BLaER1 (cell line): ENCODE data around the gene KCTD16.

Experiments used
- H3K27ac ChIP-seq: shearing (Covaris generic); formaldehyde crosslinking; 2 replicates; pipeline ENCODE4 v1.8.1; 2022
- H3K27me3 ChIP-seq: shearing (Covaris generic); formaldehyde crosslinking; 2 replicates; pipeline ENCODE4 v1.8.1; 2022
- H3K36me3 ChIP-seq: shearing (Covaris generic); formaldehyde crosslinking; 2 replicates; pipeline ENCODE4 v1.8.1; 2022
- H3K4me1 ChIP-seq: shearing (Covaris generic); formaldehyde crosslinking; 2 replicates; pipeline ENCODE4 v1.8.1; 2022
- H3K4me2 ChIP-seq: shearing (Covaris generic); formaldehyde crosslinking; 2 replicates; pipeline ENCODE4 v1.8.1; 2022
- H3K4me3 ChIP-seq: shearing (Covaris generic); formaldehyde crosslinking; 2 replicates; pipeline ENCODE4 v1.8.1; 2022
- H3K9ac ChIP-seq: shearing (Covaris generic); formaldehyde crosslinking; 2 replicates; pipeline ENCODE4 v1.8.1; 2022
- H3K9me3 ChIP-seq: shearing (Covaris generic); formaldehyde crosslinking; 2 replicates; pipeline ENCODE4 v1.8.1; 2022
- H4K20me1 ChIP-seq: shearing (Covaris generic); formaldehyde crosslinking; 2 replicates; pipeline ENCODE4 v1.8.1; 2022
- Cebpa-rat ChIP-seq: shearing (Covaris generic); IDR thresholded peaks from 2 replicates; pipeline ENCODE4 v1.8.1; 2022

KCTD16 gene

GRCh38 chr5:144405991-144406390 lies 235.3 kb downstream of the KCTD16 start:
- Histone ChIP-seq H3K27me3 (no peaks in the 10 kb centered on the region), H3K36me3 (no peaks in the 10 kb centered on the region), H3K4me2 (no peak overlapping the region), H3K4me1 (no peaks in the 10 kb centered on the region), H4K20me1 (no peaks in the 10 kb centered on the region), H3K9me3 (no peaks in the 10 kb centered on the region), H3K27ac (no peak overlapping the region), H3K9ac (no peak overlapping the region), H3K4me3 (no peak overlapping the region)
- no peak for TF ChIP-seq Cebpa-rat

DNA sequence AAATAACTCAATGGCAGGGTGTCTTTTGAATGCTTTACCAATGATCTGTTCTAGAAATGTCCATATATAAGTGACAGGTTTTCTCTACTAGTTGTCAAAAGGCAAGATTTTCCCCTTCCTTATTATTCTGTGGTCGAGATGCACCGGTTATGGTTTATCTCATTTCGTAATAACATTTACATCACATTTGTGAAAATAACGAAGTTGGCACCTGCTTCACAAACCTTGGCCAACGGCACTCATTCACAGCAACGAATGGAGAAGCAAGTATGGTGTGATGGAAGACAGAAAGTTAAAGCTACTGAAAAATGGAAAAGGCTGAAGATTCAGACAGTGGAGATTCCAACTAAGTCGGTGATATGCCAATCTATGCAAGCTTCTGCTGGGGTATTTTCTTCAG lies 235.8 kb downstream of the KCTD16 start:
- H3K36me3 ChIP-seq, result no peaks in the 10 kb centered on the region

DNA sequence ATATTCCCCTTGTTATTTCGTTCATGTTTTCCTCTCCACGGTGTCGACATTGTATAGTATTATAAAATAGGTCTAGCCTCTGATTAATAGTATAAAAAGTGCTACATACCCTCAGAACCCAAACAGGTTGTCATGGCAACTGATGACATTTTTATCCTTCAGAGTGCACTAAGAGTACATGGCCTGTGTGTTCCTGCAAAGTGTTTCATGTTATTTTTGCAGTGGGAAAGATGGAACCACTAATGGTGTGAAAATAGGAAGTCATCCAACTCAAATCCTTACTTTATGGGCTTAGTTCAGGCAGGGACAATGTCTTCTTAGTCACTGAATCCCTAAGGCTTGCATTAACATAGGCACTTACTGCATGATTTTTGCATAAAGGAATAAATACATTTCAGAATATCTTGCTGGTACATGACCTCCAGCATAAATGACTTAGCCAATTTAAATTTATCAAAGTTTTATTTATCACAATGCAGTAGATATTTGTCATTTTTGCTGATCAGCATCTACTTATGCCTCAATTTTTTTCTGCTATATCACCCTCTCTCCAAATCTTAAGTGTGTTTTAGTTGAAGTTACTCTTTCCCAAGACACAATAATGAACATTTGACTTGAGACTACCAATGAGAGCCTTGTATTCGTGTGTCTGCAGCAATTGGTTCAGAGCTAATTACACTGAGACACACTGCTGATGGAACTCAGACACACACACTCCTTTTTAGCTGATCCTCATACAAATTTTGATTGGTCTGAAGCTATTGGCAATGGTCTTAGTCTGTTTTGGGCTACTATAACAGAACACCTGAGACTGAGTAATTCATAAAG lies 243.7 kb downstream of the KCTD16 start:
- Histone ChIP-seq H3K9ac (no peak overlapping the region), H3K4me3 (no peak overlapping the region), H3K4me1 (no peaks in the 10 kb centered on the region), H4K20me1 (no peaks in the 10 kb centered on the region), H3K27ac (no peak overlapping the region), H3K9me3 (peaks cover 8% of the 10 kb centered on the region), H3K4me2 (no peak overlapping the region), H3K36me3 (no peaks in the 10 kb centered on the region), H3K27me3 (no peaks in the 10 kb centered on the region)
- TF ChIP-seq Cebpa-rat, result no peak

More for the DNA sequence above, 235.8 kb downstream of the KCTD16 start:
- no peak overlapping the region for H3K27ac ChIP-seq
- H3K9ac ChIP-seq, result no peak overlapping the region
- H3K9me3 ChIP-seq, result no peaks in the 10 kb centered on the region
- H3K4me1 ChIP-seq, result no peaks in the 10 kb centered on the region
- no peak overlapping the region for H3K4me3 ChIP-seq
- H3K4me2 ChIP-seq, result no peak overlapping the region
- no peaks in the 10 kb centered on the region for H4K20me1 ChIP-seq
- no peak for TF ChIP-seq Cebpa-rat
- H3K27me3 ChIP-seq, result no peaks in the 10 kb centered on the region

GRCh38 chr5:144416196-144416595 lies 245.5 kb downstream of the KCTD16 start:
- Histone ChIP-seq H3K9me3 (peaks cover 8% of the 10 kb centered on the region), H3K4me1 (no peaks in the 10 kb centered on the region), H3K27ac (no peak overlapping the region), H3K4me3 (no peak overlapping the region), H3K27me3 (no peaks in the 10 kb centered on the region), H3K9ac (no peak overlapping the region), H4K20me1 (no peaks in the 10 kb centered on the region), H3K4me2 (no peak overlapping the region), H3K36me3 (no peaks in the 10 kb centered on the region)
- TF ChIP-seq Cebpa-rat, result no peak

DNA sequence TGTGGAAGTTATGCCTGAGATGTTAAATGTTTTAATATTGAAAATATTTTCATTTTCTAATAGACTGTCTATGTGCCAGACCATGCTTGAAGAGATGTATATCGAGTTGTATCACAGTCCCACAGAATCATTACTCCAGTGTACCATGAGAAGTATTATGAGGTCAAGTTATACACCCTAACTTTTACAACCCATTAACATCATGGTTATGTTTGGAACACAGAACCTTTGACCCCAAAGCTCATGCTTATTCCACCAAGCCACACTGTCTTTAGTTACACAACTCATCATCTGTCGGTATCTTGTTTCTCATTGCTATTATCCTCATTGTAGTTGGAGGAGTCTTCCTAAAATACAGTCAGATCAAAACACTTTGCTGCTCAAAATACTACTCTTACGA lies 248.0 kb downstream of the KCTD16 start:
- Histone ChIP-seq H3K4me2 (no peak overlapping the region), H3K4me1 (no peaks in the 10 kb centered on the region), H3K27me3 (no peaks in the 10 kb centered on the region), H3K27ac (no peak overlapping the region), H3K4me3 (no peak overlapping the region), H3K9ac (no peak overlapping the region), H4K20me1 (no peaks in the 10 kb centered on the region), H3K36me3 (no peaks in the 10 kb centered on the region), H3K9me3 (peaks cover 8% of the 10 kb centered on the region)
- TF ChIP-seq Cebpa-rat, result no peak

GRCh38 chr5:144421411-144421810 lies 250.7 kb downstream of the KCTD16 start:
- TF ChIP-seq Cebpa-rat, result no peak
- no peaks in the 10 kb centered on the region for H3K4me1 ChIP-seq
- no peaks in the 10 kb centered on the region for H3K36me3 ChIP-seq

DNA sequence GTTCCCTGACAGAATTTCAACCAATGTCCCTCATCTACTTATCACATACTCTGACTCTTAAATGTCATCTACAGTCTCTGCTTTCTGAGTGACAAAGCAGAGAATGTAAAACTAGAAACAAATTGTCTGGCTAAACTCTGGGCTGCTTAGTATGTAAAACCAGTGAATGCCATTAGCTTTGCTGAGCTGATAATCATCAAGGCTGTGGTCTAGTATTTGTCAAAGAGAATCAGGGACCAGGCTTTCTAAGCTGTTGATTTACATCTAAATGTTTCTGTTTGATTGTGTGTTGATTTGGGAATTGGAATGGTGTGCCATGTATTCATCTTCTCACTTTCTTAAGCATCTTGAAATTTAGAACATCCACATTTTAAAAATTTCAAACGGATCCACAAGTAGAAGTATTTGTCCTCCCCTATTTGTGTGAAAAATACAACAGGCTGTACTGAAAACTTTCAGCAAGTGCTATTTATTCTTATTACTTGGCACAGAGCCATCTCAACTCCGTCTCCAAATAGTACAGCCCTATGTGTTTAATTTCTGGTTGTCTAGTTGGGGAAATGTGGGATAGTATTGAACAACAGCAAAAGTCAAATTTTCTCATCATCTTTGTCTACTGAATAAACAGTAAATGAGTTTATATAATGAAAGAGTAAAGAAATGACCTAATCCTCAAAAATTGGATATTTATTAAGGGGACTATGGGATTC lies 251.5 kb downstream of the KCTD16 start:
- Histone ChIP-seq H3K9ac (no peak overlapping the region), H3K27ac (no peak overlapping the region), H4K20me1 (no peaks in the 10 kb centered on the region), H3K4me3 (no peak overlapping the region), H3K4me2 (no peak overlapping the region), H3K4me1 (no peaks in the 10 kb centered on the region), H3K27me3 (no peaks in the 10 kb centered on the region), H3K9me3 (peaks cover 8% of the 10 kb centered on the region), H3K36me3 (no peaks in the 10 kb centered on the region)
- TF ChIP-seq Cebpa-rat, result no peak

More at GRCh38 chr5:144421411-144421810, 250.7 kb downstream of the KCTD16 start:
- Histone ChIP-seq H3K9me3 (peaks cover 8% of the 10 kb centered on the region), H3K27ac (no peak overlapping the region), H3K4me3 (no peak overlapping the region), H3K27me3 (no peaks in the 10 kb centered on the region), H3K4me2 (no peak overlapping the region), H4K20me1 (no peaks in the 10 kb centered on the region), H3K9ac (no peak overlapping the region)

DNA sequence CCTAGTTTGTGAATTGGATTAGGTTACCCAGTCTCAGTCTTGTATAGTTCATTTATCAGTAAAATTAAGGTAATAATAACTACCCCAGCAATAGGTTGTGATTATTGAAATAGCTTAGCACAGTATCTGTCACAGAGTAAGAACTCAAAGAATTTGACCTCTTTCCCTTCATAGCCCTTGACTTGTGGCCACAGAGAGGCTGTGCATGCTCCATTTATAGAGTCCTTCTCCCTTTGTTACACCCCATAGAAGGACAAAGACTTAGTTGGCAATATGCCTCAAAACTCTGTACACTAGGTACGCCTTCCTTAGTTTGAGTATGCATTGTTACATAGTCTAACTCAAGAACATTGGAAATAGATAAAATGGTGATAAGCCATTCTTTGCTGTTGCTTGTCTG lies 257.2 kb downstream of the KCTD16 start:
- Histone ChIP-seq H3K27me3 (no peaks in the 10 kb centered on the region), H3K4me1 (no peaks in the 10 kb centered on the region), H3K9ac (no peak overlapping the region), H4K20me1 (no peaks in the 10 kb centered on the region), H3K9me3 (no peaks in the 10 kb centered on the region), H3K4me3 (no peak overlapping the region), H3K36me3 (no peaks in the 10 kb centered on the region), H3K27ac (no peak overlapping the region), H3K4me2 (no peak overlapping the region)
- TF ChIP-seq Cebpa-rat, result no peak

- Histone ChIP-seq H3K36me3 (no peaks in the 10 kb centered on the region), H3K4me2 (no peak overlapping the region), H4K20me1 (no peaks in the 10 kb centered on the region), H3K4me1 (no peaks in the 10 kb centered on the region), H3K9ac (no peak overlapping the region), H3K9me3 (no peaks in the 10 kb centered on the region), H3K4me3 (no peak overlapping the region), H3K27me3 (no peaks in the 10 kb centered on the region), H3K27ac (no peak overlapping the region)
- no peak for TF ChIP-seq Cebpa-rat
These were observed 257.7 kb downstream of the KCTD16 start for GRCh38 chr5:144428326-144428725.

- no peak overlapping the region for H3K27ac ChIP-seq
These were observed 258.7 kb downstream of the KCTD16 start for GRCh38 chr5:144429405-144429804.

More at GRCh38 chr5:144429405-144429804, 258.7 kb downstream of the KCTD16 start:
- Histone ChIP-seq H3K4me3 (no peak overlapping the region), H3K9ac (no peak overlapping the region), H3K4me1 (no peaks in the 10 kb centered on the region), H3K27me3 (no peaks in the 10 kb centered on the region), H4K20me1 (no peaks in the 10 kb centered on the region), H3K36me3 (no peaks in the 10 kb centered on the region), H3K4me2 (no peak overlapping the region), H3K9me3 (no peaks in the 10 kb centered on the region)
- TF ChIP-seq Cebpa-rat, result no peak
